HCT116 (cell line): ENCODE results near the gene SNRNP200.

Source experiments
- MAX ChIP-seq: IDR thresholded peaks from 2 replicates; pipeline ENCODE4 v1.6.1; 2012
- POLR2A ChIP-seq: IDR thresholded peaks from 2 replicates; pipeline ENCODE4 v1.7.0; 2011; ENCODE audit warnings: borderline replicate concordance; ENCODE audit not compliant: insufficient read depth, insufficient read length; ENCODE audit errors: extremely low read depth
- POLR2AphosphoS5 ChIP-seq: IDR thresholded peaks from 2 replicates; pipeline ENCODE4 v1.6.1; 2011; ENCODE audit warnings: mild to moderate bottlenecking, low read depth, low read length, moderate library complexity
- RAD21 ChIP-seq: IDR thresholded peaks from 2 replicates; pipeline ENCODE4 v1.6.1; 2012; ENCODE audit warnings: low read depth, mild to moderate bottlenecking
- TF ChIP-seq, protein P1 (sequence below), 3 experiments: fragments of 200-600 bp in 1 of 3; sonication (generic) in 1 of 3; IDR thresholded peaks in 2 of 3; conservative IDR thresholded peaks in 1 of 3; 2 replicates each; pipeline ENCODE4 v1.5.1; 2012 to 2017; ENCODE audit warnings: low read depth in 2 of 3, low read length in 2 of 3, antibody characterized with exemption in 1 of 3, borderline replicate concordance in 1 of 3, control low read depth in 1 of 3, mild to moderate bottlenecking in 1 of 3, mixed read lengths in 1 of 3, mixed run types in 1 of 3, moderate library complexity in 1 of 3; ENCODE audit not compliant: insufficient read depth in 1 of 3

DNA sequence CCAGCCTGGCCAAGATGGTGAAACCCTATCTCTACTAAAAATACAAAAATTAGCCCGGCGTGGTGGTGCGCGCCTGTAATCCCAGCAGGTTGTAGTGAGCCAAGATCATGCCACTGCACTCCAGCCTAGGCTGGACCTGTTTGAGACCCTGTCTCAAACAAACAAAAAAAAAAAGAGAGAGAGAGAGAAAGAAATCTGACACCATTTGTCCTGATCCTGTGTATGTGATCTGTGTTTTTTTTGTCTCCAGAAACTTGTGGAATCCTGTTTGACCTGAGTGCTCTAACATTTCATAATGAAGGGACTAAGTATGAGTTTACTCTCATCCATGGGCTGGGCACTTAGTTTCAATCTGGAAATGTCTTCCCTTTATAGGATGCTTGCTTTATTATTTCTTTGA is 13.4 kb upstream of the SNRNP200 start:
- TF ChIP-seq POLR2A (no peak), RAD21 (no peak), POLR2AphosphoS5 (no peak), MAX (no peak)
- TF ChIP-seq, protein P1, sequence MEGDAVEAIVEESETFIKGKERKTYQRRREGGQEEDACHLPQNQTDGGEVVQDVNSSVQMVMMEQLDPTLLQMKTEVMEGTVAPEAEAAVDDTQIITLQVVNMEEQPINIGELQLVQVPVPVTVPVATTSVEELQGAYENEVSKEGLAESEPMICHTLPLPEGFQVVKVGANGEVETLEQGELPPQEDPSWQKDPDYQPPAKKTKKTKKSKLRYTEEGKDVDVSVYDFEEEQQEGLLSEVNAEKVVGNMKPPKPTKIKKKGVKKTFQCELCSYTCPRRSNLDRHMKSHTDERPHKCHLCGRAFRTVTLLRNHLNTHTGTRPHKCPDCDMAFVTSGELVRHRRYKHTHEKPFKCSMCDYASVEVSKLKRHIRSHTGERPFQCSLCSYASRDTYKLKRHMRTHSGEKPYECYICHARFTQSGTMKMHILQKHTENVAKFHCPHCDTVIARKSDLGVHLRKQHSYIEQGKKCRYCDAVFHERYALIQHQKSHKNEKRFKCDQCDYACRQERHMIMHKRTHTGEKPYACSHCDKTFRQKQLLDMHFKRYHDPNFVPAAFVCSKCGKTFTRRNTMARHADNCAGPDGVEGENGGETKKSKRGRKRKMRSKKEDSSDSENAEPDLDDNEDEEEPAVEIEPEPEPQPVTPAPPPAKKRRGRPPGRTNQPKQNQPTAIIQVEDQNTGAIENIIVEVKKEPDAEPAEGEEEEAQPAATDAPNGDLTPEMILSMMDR (IDR thresholded peaks at IDR 0.05 in 2 of 3, conservative IDR thresholded peaks at IDR 0.05 in 1 of 3; ENCODE audit: borderline replicate concordance in 1 of 3, insufficient read depth in 1 of 3, low read depth in 2 of 3, low read length in 2 of 3): no peak
